Cortex of kidney (tissue), 1 donor: ENCODE results near the gene PTPRG.

Experiments used
- DNase-seq: peaks from one replicate; lab custom pipeline; 2025; lab: John Stamatoyannopoulos, UW

The PTPRG gene

DNA sequence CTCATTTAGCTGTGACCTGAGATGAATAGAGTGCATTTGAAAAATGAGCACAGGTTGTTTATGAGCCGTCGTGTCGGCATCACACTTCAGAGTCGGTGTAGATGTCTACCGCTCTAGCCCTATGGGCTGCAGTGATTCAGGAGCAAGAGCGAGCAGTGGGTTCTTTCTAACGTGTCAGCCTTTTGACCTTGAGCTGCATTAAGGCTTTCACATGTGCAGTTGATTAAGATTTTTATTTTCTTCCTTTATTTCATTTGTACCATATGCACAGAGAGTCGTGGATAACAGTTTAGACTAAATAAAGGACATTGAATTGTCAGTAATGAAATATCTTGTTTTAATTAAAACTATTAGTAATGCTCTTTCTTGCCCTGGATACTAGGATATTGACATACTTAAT, 368.2 kb downstream of the PTPRG start:
- DNase-seq, result no peak

DNA sequence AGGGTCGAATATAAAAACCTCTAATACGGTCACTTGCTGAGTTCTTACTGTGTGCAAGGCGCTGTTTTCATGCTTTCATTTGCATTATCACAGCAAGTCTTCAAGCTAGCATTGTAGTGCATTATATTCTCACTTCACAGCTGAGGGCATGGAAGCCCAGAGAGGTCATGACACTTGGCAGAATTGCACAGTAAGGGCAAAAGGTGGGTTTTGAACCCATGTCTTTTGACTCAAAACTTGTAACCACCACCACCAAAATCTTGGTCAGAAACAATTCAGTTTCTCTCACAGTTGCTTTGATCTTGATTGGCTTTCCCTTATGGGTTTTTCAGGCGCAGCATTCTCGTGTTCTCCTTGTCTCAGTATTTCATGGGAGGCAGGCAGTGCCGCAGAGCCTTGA, 371.1 kb downstream of the PTPRG start:
- no peak for DNase-seq

DNA sequence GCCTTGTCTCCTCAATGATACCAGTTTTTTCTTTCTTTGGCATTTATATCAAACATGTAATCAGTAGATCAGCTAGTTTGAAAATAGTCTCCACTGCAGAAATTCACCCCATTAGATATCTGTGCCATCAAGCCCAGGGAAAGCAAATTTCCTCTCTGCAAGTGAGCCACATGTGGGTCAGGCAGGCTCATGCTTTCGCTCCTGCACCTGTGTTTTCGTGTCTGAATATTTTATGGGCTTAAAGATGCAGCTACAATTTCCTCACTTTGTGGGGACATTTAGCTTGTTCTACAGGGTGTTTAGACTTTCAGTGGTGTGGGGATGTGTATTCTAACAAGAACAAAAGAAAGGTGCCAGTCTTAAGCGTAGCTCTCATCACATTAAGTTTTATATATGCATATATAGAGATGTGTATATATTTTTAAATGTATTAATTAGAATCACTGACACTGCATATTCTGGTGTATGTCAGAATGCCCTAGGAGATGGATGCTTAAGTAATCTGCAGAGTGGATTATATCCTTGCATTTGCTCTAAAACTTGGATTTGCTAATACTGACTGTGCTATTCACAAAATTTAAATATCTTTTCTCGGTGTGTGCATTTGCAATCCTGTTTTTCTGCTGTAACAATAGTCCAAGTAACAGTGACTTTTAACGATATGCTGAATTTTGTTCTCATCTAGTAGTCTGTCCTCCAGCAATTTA, 372.6 kb downstream of the PTPRG start:
- no peak for DNase-seq

DNA sequence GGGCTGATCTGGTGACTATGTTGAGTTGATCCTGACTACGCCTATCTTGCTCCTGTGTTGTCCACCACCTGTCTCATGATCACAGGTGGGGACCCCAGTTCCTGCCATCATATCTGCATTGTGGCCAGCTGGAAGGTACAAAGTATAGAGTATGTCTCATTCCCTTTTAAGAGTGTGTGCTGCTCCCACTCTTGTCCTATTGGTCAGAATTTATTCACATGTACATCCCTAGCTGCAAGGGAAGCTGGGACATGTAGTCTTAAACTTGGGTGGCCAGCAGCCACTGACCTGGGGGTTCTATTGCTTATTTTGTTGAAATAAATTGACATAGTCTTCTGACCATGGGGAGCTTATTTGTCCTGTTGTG, 373.1 kb downstream of the PTPRG start:
- no peak for DNase-seq

DNA sequence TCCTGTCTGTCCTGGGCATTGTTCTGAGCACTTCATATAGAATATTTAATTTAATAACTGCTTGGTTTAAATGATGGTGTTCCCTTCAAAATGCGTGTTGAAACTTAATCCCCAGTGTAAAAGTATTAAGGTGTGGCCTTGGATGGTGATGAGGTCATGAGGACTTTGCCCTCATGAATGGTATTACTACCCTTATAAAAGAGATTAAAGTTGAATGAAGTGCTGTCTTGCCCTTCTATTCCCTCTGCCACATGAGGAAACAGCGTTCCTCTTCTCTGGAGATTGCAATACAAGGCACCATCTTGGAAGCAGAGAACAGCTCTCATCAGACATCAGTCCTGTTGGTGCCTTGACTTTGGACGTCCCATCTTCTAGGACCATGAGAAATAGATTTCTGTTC, 374.4 kb downstream of the PTPRG start:
- DNase-seq, result no peak

DNA sequence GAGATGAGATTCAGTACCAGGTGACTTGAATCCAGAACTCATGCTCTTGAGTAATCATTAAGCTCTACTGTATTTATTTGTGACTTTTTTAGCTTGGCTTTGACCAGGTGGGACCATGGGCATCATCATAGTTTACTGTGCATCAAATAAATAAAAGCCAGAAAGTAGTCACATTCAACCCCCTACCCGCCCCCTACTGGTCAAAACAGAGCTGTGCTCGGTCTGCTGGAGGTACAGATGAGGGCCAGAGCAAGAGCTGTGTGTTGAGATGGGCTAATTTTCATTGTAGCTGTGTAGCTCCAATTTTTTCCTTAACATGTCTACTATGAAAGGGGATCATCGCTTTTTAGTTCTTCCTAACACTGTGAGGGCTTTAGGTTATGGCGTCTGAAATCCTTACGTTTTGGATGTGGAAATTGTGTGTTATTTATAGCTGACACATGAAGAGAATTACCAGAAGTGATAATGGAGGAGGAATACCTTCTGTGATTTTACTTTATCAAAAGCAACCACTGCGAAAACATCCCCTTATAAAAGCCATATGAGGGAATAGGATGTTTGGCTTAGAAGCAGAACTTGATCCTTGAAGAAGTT, 375.1 kb downstream of the PTPRG start:
- DNase-seq, result no peak

DNA sequence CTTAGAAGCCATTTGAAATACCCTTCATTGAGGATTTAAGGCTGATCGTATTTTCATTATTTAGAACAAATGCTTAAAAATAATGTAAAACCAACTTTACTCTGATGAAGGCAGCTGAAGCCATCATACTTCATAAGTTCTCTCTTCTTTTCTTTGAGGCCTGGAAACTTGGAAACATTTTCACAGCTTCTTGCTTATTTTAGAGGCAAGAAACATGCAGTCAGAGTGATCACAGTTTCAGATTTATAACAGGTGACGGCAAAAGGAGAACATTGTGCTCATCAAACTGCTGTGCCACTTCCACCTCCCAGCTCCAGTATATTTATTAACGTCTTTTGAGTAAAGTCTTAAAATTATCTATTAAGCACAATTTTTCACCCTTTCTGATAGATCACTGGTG, 376.1 kb downstream of the PTPRG start:
- no peak for DNase-seq

DNA sequence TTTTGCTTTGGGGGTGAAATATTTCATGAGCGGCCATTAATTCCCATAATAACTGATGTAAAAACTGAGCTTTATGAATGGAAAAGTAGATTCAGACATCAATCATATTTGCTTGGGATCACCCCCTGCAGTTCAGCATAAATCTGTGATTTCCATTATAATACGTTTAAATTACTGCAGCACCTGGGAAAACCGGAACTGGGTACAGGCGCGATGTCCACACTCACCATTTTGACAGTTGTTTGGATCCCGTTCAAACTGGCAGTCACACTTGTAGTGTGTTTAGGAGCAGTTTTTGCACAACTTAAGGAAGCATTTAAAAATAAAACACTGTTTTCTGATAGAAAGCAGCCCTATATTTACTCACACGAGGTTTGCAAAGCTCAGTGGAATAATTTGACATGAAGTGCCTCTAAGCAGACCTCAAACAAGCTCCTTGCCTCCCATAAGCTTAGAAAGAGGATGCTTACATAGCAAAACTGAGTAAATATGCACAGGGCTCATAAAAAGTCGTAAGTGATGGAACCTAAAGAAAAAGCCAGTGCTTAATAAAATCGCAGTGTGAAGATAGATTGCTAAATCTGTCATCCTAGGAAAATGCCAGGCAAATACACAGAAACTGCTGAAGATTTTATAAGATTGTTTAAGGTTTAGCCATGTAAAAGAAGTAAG, 377.6 kb downstream of the PTPRG start:
- no peak for DNase-seq

DNA sequence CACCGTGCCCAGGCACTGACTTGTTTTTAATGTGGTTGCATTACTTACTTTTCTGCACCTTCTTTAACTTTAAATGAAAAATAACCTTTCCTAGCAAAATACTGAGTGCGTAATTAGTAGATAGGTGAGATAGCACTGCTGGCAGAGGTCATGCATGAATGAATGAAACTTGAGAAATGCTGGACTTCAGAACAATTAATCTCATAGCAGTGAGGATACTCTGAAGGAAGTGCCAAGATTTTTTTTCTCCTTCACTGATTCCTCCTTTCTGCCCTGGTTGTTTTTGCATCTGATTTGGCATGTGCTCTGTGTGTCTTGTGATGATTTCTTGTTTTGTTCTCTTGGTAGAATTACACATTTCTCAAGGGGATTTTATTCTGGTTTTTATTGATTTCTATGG, 378.9 kb downstream of the PTPRG start:
- DNase-seq, result no peak

DNA sequence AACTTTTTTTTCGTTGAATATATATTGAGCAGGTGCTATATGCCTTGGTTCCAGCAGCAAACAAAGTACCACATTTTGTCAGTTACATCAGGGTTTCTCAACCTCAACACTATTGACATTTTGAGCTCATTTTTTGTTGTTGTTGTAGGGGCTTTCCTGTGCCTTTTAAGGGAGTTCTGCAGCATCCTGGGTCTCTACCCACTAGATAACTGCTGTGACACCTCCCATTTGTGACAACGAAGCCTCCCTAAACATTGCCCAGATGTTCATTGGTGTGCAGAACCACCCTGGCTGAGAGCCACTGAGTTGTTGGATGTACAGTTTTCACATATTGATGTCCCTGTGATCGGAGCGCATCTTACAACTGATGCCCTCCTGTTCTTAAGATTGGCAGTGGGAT, 382.6 kb downstream of the PTPRG start:
- DNase-seq, result no peak

DNA sequence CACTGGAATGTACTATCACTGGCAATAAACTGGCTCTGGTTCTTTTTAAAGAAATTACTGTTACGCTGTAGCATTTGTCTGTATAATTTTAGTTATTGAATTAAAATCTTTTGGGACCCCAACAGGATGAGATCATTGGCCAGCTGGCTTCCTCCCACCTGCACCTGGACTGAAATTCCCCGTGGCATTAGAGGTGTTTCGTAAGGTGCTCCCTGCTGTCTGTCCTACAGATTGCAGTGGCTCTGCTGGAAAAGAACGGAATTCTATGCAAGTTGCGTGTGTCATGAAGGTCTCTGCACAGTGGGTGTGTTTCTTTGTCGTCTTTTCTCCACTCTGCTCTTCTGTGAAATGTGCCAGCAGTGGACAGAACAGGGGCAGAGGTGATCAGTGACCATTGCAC, 383.4 kb downstream of the PTPRG start:
- no peak for DNase-seq

DNA sequence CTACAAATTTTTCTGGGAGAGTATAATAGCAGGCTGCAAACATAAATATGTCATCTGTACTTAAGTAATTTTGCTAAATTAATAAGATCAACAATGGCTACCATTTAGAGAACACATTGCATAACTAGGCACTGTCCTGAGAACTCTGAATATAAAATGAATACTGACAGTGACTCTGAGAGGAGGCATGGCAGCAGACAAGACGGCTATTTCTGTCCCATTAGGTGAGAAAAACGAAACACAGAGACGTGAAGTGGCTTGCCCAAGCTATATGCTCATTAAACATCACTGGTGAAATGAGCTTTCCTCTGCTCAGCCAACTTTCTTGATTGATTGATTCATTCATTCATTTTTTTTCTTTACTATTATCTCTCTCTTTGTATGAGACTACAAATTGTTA, 384.3 kb downstream of the PTPRG start:
- no peak for DNase-seq

DNA sequence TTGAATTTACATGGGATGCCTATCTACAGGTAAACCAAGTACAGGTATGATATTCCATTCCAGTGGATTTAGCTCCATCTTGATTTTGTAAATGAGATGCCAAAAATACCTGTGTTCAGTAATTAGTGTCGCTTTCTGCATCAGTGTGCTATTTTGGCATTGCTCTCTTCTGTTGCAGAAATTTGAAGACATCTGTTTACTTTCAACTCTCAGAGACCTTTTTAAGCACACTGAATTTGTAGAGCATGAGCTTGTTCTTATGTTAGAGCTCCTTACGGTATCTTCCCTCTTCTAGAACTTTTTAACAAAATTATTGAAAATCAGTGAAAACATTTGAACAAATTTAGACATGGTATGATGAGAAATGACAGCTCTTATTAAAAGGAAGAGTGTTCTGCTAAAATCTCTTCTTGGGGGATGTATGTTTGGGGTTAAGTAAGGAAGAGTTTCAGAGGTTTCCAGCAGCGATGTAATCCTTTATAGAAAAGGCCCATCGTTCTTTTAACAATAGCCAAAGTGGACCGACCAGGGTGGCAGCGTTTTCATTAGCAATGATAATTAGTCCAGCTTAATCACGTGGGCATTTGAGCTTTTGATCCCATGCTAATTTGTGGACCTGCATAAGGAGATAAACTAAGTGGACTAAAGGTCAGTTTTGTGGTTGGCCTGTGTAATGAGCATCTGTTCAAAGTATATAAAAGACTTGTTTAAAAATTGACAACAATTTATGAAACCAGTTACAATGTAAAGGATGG, 385.4 kb downstream of the PTPRG start:
- DNase-seq, result no peak

DNA sequence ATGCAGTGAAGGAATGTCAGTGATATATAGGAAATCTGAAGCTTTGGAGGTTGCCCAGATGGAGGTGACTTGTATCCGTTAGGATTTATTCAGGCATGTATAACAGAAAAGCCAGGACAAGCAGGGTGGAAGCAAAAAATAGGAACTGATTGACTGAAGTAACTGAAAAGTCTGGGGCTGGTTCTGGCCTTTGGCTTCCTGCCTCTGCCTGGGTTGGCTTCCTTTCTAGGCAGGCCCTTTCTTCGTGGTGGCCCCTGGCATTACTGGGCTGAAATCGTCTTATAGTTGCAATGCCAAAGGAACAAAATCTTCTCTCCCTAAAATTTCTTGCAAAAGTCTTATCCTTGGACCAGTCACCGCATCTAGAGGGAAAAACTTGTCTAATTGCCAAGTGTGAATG, 386.1 kb downstream of the PTPRG start:
- no peak for DNase-seq

DNA sequence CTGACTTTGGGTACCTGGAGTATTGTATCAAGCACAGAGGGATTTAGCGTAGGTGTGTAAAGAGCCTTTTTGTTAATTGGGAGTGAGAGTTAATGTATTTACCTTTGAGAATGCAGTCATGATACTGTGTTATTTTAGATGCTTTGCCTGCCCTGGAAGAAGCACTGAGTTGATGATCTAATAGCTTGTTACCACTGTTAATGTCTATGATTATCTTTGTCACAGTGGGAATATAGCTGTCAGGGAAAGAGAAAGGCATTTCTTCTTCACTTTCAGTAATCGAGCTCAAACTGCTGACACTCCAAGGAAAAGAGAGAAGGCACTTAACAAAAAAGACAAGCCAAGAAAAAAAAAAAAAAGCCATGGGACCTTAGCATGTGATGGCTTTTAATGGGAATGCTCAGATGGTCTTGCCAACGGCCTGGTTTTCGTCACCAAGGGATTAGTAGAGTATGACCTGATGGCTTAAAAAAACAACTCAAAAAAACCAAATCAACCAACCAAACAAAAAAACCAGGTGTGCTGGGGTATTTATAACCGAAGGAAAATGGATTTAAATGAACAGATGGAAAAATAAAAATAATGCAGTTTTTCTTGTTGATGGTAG, 387.4 kb downstream of the PTPRG start:
- no peak for DNase-seq

DNA sequence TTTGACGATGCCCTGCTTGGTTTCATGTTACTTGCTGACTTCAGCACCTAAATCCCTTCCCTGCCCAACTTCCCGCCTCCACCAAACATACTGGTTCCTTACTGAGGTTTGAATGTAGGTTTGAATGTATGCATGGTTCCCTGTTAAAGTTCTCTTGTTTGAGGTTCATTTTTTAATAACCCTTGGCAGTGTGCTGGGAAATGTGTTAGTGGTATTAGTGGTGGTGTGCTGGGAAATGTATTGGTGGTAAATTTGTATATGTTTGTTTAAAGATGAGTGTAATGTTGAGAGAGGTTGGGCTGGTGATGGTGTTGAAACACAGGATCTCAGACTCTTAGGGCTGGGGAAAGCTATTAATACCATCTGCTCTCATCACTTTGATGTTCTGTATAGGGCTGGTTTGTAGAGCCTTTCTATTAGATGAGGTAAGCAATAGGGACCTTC, 392.7 kb downstream of the PTPRG start:
- DNase-seq, result no peak

DNA sequence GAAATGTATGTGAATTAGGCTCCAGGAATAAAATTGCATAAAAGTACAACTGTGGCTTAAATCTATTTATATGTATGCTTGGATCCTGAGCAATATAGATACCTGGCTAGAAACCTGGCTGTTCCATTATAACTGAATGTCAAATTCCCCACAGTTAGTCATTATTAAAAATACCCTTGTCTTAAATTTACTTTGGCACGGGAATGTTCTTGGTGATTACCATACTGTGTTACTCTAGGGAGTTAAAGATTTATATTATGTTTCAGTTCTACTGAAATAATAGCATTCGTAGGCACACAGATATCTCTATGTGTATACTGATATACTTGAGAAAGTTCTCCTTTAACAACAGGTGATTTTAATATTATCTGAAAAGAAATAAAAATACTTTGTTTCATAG, 394.1 kb downstream of the PTPRG start:
- DNase-seq, result no peak

DNA sequence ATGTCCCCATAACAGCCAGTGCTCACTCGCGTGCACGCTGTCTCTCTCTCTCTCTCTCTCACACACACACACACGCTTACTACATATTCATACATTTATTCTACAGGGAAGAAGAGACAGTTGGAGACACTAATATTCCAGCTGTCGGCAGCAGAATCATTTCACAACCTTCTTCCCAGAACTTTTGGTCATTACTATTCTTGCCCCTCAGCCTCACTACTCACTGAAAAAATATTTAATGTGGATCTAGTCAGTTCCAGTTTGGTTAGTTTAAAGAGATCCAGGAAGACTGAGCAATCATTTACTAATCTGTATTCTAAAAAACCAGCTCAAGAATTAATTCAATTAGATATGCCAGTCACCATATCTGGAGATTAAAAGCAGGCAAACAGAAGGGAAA, 394.9 kb downstream of the PTPRG start:
- no peak for DNase-seq

DNA sequence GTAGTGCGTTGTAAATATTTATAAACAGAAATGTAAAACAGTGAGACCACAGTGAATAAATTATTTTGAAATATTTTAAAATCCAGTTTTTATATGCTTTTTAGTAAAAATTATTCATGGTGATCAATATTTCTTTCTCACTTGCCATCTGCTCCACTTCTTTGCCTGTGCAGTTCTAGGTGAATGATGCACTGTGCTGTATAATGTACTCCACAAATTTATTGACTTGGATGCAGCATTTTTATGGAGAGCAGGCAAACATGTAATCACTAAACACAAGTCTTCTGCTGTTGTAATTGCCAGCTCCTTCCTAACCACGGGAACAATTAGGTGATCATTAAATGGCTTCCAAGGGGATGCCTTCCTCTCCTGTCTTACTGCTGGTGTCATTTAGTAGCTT, 395.9 kb downstream of the PTPRG start:
- no peak for DNase-seq

DNA sequence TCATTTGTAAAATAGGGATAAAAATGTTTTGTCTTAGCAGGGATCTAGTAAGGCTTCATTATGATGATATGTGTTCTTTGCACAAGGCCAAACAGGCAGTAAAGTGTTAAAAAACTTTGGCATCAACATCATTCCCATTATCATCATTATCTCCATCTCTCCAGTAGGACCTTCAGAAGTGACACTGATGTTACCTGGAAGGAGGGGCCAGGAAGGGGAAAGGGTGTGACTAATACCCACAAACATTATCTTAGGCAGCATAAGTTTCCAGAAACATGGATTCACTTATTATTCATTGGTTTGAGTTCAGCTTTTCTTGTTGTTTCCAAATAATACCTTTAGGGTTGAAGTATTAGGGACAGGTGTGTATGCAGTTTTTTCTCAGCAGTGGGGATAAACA, 399.6 kb downstream of the PTPRG start:
- no peak for DNase-seq

DNA sequence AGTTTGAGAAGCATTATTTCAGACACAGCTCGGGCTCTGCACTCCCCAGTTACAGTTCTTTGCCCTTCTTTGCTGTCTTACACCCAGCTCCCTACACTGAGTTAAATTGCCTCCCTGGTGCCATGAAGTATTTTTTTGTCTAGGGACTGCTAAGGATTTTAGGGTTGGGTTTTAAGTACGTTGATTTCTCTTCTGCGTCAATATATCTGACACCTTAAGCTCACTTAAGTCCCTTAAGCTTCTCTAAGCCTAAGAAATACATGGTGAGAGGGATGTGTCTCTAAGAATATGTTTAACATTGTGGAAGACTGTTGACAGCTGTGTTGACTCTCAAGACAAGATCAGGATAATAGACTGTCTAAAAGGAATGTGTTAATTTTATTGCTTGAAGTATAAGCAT, 400.5 kb downstream of the PTPRG start:
- DNase-seq, result no peak

DNA sequence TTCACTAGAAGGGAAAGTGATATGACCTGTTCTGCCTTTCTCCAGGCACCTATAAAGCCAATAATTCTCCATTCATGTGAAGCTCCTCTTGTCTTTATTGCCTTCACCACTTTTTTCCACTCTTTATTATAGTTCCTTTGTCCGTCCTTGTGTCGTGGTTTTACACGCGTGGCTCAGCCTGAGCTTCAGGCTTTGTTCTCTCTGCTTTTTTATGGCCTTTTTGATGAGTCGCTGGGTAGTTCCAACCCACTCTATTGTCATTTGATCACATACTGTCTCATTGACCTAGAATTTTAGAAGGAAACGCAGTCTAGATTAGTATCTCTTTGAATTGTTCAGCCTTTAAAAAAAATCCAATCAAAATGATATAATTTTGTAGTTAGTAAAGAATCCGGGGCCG, 403.2 kb downstream of the PTPRG start:
- no peak for DNase-seq

DNA sequence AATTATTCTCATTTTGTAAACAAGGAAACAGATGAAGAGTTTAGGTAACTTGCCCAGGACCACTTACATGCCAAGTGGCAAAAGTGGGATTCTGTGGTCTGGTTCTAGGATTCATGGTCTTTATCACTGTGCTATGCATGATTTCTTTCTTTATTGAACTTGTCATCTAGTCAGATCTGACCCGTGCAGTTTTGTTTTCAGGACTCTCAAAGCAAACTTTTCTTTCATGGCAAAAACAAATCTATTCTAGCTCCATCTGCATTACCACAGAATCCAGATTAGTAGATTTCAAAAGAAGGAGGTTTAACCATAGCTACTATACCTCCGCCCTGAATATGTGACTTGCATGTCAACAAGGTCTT, 404.4 kb downstream of the PTPRG start:
- no peak for DNase-seq
